Measurements from ENCODE around the gene OCA2.

Gene OCA2

DNA sequence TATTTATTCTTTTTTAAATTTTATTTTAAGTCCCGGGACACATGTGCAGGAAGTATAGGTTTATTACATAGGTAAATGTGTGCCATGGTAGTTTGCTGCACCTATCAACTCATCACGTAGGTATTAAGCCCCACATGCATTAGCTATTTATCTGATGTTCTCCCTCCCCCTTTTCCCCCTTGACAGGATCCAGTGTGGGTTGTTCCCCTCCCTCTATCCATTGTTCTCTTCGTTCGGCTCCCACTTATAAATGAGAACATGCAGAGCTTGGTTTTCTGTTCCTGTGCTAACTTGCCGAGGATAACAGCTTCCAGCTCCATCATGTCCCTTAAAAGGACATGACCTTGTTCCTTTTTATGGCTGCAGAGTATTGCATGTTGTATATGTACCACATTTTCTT lies 220.3 kb downstream of the OCA2 start:
- Histone ChIP-seq H3K36me3 (replicated peaks; ENCODE audit: low read depth, low read length) (no peaks in the 10 kb centered on the region), H3K9ac (ENCODE audit: low read length) (no peak overlapping the region), H3K4me2 (ENCODE audit: low read length) (no peak overlapping the region), H3K27me3 (ENCODE audit: low read depth, low read length) (no peaks in the 10 kb centered on the region), H2AFZ (ENCODE audit: low read depth, low read length) (no peak overlapping the region), H3K79me2 (ENCODE audit: low read length) (no peaks in the 10 kb centered on the region), H3K27ac (ENCODE audit: low read length) (no peak overlapping the region), H4K20me1 (ENCODE audit: insufficient read depth, low read length) (no peaks in the 10 kb centered on the region), H3K4me1 (ENCODE audit: low read length) (no peaks in the 10 kb centered on the region), H3K4me3 (ENCODE audit: low read length) (no peak overlapping the region), H3K9me3 (ENCODE audit: insufficient read depth, low read length) (no peaks in the 10 kb centered on the region)
- TF ChIP-seq, protein P1, sequence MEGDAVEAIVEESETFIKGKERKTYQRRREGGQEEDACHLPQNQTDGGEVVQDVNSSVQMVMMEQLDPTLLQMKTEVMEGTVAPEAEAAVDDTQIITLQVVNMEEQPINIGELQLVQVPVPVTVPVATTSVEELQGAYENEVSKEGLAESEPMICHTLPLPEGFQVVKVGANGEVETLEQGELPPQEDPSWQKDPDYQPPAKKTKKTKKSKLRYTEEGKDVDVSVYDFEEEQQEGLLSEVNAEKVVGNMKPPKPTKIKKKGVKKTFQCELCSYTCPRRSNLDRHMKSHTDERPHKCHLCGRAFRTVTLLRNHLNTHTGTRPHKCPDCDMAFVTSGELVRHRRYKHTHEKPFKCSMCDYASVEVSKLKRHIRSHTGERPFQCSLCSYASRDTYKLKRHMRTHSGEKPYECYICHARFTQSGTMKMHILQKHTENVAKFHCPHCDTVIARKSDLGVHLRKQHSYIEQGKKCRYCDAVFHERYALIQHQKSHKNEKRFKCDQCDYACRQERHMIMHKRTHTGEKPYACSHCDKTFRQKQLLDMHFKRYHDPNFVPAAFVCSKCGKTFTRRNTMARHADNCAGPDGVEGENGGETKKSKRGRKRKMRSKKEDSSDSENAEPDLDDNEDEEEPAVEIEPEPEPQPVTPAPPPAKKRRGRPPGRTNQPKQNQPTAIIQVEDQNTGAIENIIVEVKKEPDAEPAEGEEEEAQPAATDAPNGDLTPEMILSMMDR (IDR thresholded peaks at IDR 0.05; ENCODE audit: low read depth, low read length), result no peak
- TF ChIP-seq EZH2phosphoT487 (IDR thresholded peaks at IDR 0.05; ENCODE audit: low read depth), result no peak

DNA sequence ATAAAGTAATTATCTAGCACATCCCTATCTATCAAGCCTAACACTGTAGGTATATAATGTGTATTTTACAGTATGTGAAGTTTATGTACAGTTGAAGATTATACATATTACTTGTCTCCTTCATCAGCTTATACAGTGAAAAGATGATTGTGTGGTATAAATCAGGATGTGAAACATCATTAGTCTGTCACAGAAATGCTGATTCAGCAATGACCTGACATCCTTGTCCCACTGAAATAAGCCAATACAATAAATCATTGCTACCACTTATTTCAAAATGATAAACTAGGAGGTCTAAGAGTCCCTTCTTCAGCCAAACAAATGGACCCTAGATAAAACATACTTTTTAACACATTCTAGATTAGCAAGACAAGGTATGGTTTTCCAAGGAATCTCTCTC lies 225.3 kb downstream of the OCA2 start:
- no peaks in the 10 kb centered on the region for H3K79me2 ChIP-seq (ENCODE audit: low read length)
- no peak overlapping the region for H3K27ac ChIP-seq (ENCODE audit: low read length)
- H3K4me1 ChIP-seq (ENCODE audit: low read length), result no peaks in the 10 kb centered on the region
- no peaks in the 10 kb centered on the region for H4K20me1 ChIP-seq (ENCODE audit: insufficient read depth, low read length)
- H3K9me3 ChIP-seq (ENCODE audit: insufficient read depth, low read length), result no peaks in the 10 kb centered on the region
- H3K27me3 ChIP-seq (ENCODE audit: low read depth, low read length), result no peaks in the 10 kb centered on the region
- H2AFZ ChIP-seq (ENCODE audit: low read depth, low read length), result no peak overlapping the region
- no peak overlapping the region for H3K9ac ChIP-seq (ENCODE audit: low read length)
- TF ChIP-seq, protein P1 (IDR thresholded peaks at IDR 0.05; ENCODE audit: low read depth, low read length), result no peak
- no peak for TF ChIP-seq EZH2phosphoT487 (IDR thresholded peaks at IDR 0.05; ENCODE audit: low read depth)
- no peak overlapping the region for H3K4me2 ChIP-seq (ENCODE audit: low read length)
- H3K4me3 ChIP-seq (ENCODE audit: low read length), result no peak overlapping the region
- H3K36me3 ChIP-seq (replicated peaks; ENCODE audit: low read depth, low read length), result no peaks in the 10 kb centered on the region

DNA sequence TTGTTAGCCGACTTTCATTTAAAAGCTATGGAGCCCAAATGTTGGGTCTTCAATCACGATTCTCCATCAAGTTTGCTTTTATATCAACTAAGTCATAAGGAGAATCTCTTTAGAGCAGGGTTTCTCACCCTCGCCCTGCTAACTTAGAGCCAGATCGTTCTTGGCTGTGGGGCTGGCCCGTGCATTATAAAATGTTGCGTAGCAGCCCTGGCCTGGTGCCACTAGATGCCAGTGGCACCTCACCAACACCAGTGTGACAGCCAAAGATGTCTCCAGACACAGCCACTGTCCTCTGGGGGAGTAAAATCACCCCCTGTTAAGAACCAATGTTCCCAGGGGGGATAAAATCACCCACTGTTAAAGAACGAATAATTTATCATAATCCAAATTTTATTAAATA lies 226.1 kb downstream of the OCA2 start:
- Histone ChIP-seq H3K9me3 (ENCODE audit: insufficient read depth, low read length) (no peaks in the 10 kb centered on the region), H2AFZ (ENCODE audit: low read depth, low read length) (no peak overlapping the region), H3K27ac (ENCODE audit: low read length) (no peak overlapping the region), H3K4me1 (ENCODE audit: low read length) (no peaks in the 10 kb centered on the region), H3K27me3 (ENCODE audit: low read depth, low read length) (no peaks in the 10 kb centered on the region), H3K36me3 (replicated peaks; ENCODE audit: low read depth, low read length) (no peaks in the 10 kb centered on the region), H4K20me1 (ENCODE audit: insufficient read depth, low read length) (no peaks in the 10 kb centered on the region), H3K4me3 (ENCODE audit: low read length) (no peak overlapping the region), H3K79me2 (ENCODE audit: low read length) (no peaks in the 10 kb centered on the region), H3K9ac (ENCODE audit: low read length) (no peak overlapping the region), H3K4me2 (ENCODE audit: low read length) (no peak overlapping the region)
- TF ChIP-seq, protein P1 (IDR thresholded peaks at IDR 0.05; ENCODE audit: low read depth, low read length), result no peak
- TF ChIP-seq EZH2phosphoT487 (IDR thresholded peaks at IDR 0.05; ENCODE audit: low read depth), result no peak

DNA sequence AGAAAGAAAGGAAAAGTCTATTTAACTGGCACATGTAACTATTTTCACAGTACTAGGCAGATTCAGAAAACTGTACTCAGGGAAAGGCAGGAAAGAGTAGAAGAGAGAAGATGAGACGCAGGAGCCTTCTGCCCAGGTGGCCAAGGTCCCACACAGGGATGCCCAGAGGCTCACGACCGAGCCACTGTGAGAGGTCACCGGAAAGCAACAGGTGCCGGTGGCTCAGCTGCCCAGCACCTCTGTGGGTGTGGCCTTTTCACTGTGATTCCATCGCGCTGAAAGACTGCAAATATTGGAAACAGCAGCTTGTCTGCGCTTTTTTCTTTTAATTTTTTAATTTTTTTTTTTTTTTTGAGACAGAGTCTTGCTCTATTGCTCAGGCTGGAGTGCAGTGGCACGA lies 226.8 kb downstream of the OCA2 start:
- H4K20me1 ChIP-seq (ENCODE audit: insufficient read depth, low read length), result no peaks in the 10 kb centered on the region
- H3K4me1 ChIP-seq (ENCODE audit: low read length), result no peaks in the 10 kb centered on the region
- TF ChIP-seq, protein P1 (IDR thresholded peaks at IDR 0.05; ENCODE audit: low read depth, low read length), result no peak
- no peak for TF ChIP-seq EZH2phosphoT487 (IDR thresholded peaks at IDR 0.05; ENCODE audit: low read depth)
- H3K9ac ChIP-seq (ENCODE audit: low read length), result no peak overlapping the region
- no peak overlapping the region for H3K4me3 ChIP-seq (ENCODE audit: low read length)
- H3K27me3 ChIP-seq (ENCODE audit: low read depth, low read length), result no peaks in the 10 kb centered on the region
- H3K79me2 ChIP-seq (ENCODE audit: low read length), result no peaks in the 10 kb centered on the region
- H2AFZ ChIP-seq (ENCODE audit: low read depth, low read length), result no peak overlapping the region
- no peak overlapping the region for H3K4me2 ChIP-seq (ENCODE audit: low read length)
- no peaks in the 10 kb centered on the region for H3K9me3 ChIP-seq (ENCODE audit: insufficient read depth, low read length)
- no peaks in the 10 kb centered on the region for H3K36me3 ChIP-seq (replicated peaks; ENCODE audit: low read depth, low read length)
- H3K27ac ChIP-seq (ENCODE audit: low read length), result no peak overlapping the region
